Activated naive CD8-positive, alpha-beta T cell treated with anti-CD3 and anti-CD28 coated beads, Interleukin-2, amount 50 U/mL, for 24 hours (primary cell): ENCODE data around the gene FIS1.
"Not testable (repeated sequence)": the region's sequence is repeated elsewhere in the genome, so short reads cannot be mapped to it uniquely, and the experiment has no call there.

Source experiments
- ATAC-seq: fragments of 150-1000 bp; cut with Tn5 transposase; one replicate; pipeline ENCODE4 v1.10.0; 2021
- DNase-seq: peaks from one replicate; pipeline ENCODE4 v3.0.0; 2021
- H3K27ac Mint-ChIP-seq: one replicate; pipeline ENCODE4 v1.8.0; 2021; ENCODE audit warnings: mild to moderate bottlenecking, mixed read lengths
- H3K27me3 Mint-ChIP-seq: one replicate; pipeline ENCODE4 v1.8.0; 2021; ENCODE audit warnings: mixed read lengths
- H3K36me3 Mint-ChIP-seq: one replicate; pipeline ENCODE4 v1.8.0; 2021; ENCODE audit warnings: low read depth, mixed read lengths
- H3K4me1 Mint-ChIP-seq: one replicate; pipeline ENCODE4 v1.8.0; 2021; ENCODE audit warnings: mixed read lengths
- H3K4me3 Mint-ChIP-seq: one replicate; pipeline ENCODE4 v1.8.0; 2021; ENCODE audit warnings: mild to moderate bottlenecking, moderate library complexity, mixed read lengths
- H3K9me3 Mint-ChIP-seq: one replicate; pipeline ENCODE4 v1.8.0; 2021; ENCODE audit warnings: mixed read lengths

FIS1 gene

DNA sequence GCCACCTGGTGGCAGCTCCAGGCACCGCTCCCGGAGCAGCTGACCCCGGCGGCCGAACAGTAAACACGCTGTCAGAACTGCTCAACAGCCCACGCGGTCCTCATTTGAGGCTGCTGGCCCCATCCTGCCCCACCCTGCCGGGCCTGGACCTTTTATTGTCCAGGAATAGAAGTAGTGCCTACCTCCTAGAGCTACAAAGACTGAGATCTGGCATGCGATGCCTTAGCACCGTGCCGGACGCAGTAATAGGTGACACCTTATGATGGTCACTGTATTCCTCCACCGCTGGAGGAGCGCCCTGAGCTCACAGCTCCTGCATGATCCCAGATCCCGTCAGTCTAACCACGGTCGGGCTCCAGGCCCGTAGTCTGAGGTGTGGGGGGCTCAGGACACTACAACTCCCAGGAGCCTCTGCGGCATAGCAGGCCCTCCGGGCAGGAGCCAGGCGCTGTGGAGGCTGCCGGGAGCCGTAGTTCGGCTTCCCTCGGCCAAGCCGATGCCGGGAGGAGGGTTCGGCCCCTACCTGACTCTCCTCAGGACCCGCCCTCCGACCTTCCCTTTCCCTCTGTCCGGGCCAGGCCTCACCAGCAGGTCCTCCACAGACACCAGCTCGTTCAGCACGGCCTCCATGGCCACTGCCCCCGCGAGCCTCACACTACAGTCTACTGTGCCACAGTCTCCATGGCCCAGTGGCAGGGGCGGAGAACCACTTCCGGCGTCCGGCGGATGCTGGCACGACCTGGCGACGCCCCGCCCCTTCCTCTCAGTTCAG is at the start of gene FIS1:
Gene FIS1 (minus strand): TSS at position 707 of the 772 bp plus-strand sequence. CDS start 77 bp downstream, at position 630.
- peak within 1 kb of the TSS; percentile 99 for H3K4me3 Mint-ChIP-seq
- ATAC-seq (peak; percentile 96), DNase-seq (peak; percentile 96)
- H3K36me3 Mint-ChIP-seq = peaks cover 19% of the 10 kb centered on the region
- H3K27me3 Mint-ChIP-seq = no peaks in the 10 kb centered on the region
- H3K4me1 Mint-ChIP-seq = peaks cover 37% of the 10 kb centered on the region
- H3K9me3 Mint-ChIP-seq = no peaks in the 10 kb centered on the region
- peak within 1 kb of the TSS; percentile 97 for H3K27ac Mint-ChIP-seq

DNA sequence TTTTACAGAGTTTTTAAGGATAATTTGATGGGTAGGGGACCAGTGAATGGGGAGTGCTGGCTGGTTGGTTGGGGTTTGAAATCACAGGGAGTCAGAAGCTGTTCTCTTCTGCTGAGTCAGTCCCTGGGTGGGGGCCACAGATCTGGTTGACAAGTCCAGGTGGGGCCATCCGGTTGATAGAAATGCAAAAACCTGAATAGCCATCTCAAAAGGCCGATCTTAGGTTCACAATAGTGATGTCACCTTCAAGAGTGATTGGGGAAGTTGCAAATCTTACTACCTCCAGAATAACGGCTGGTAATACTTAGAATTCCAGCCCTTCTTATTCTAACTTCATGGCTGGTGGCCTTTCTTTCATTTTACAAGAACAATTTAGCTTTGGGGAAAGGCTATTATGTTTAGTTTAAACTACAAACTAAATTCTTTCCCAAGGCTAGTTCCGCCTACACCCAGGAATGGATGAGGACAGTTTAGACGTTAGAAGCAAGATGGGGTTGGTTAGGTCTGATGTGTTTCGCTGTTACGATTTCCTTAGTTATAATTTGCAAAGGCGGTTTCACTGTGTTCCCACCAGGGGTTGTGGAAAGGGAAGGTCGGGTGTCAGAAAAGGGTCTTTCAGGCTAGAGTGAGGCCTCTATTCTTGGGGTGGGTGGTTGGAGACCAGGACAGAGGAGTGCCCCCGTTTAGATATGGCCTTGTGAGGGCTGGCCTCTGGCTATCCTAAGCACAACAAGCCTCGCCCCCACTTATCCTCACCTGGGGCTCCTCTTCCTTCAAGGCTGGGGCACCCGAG is 49.4 kb upstream of the FIS1 start:
- no peak overlapping the region for H3K4me3 Mint-ChIP-seq
- DNase-seq (no peak), ATAC-seq (no peak)
- H3K4me1 Mint-ChIP-seq = peaks cover 11% of the 10 kb centered on the region
- H3K36me3 Mint-ChIP-seq = no peaks in the 10 kb centered on the region
- H3K27ac Mint-ChIP-seq = no peak overlapping the region
- H3K9me3 Mint-ChIP-seq = no peaks in the 10 kb centered on the region
- H3K27me3 Mint-ChIP-seq = peaks cover 45% of the 10 kb centered on the region

DNA sequence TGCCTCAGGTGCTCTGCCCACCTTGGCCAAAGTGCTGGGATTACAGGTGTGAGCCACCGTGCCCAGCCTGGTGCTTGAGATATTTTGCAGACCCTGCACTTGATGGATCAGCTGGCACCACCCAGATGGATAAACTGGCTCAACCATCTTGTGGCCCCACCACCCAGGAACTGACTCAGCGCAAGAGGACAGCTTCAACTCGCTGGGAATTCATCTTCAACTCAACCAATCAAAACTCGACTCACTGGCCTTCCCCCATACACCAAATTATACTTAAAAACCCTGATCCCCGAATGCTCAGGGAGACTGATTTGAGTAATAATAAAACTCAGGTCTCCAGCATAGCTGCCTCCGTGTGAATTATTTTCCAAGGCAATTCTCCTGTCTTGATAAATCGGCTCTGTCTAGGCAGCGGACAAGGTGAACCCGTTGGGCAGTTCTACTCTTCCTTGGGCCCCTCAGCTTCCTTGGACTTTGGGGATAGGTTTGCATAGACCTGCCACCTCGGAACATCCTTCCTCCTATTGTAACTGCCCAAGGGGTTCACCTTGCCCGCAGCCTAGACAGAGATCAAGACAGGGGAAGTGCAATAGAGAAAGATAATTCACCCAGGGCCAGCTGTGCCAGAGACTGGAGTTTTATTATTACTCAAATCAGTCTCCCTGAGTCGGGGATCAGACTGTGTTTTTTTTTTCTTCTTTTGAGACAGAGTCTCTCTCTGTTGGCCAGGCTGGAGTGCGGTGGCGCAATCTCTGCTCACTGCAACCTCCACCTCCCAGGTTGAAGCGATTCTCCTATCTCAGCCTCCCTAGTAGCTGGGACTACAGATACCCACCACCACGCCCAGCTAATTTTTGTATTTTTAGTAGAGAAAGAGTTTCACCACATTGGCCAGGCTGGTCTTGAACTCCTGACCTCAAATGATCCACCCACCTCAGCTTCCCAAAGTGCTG is 48.5 kb upstream of the FIS1 start:
- H3K27me3 Mint-ChIP-seq = peaks cover 37% of the 10 kb centered on the region
- H3K9me3 Mint-ChIP-seq, H3K4me3 Mint-ChIP-seq, H3K27ac Mint-ChIP-seq, H3K36me3 Mint-ChIP-seq, ATAC-seq, DNase-seq: not testable (repeated sequence)
- H3K4me1 Mint-ChIP-seq = peaks cover 11% of the 10 kb centered on the region

DNA sequence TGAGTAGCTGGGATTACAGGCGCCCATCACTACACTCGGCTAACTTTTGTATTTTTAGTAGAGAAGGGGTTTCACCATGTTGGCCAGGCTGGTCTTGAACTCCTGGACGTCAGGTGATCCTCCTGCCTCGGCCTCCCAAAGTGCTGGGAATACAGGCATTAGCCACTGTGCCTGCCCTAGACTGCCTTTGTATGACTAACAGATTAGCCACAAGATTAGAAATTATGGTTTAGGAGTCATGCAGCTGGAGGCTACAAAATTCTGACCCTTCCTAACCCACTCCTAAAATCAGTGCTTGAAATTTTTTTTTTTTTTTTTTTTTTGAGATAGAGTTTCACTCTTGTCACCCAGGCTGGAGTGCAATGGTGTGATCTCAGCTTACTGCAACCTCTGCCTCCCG is 47.7 kb upstream of the FIS1 start:
- H3K36me3 Mint-ChIP-seq, DNase-seq, H3K27ac Mint-ChIP-seq, ATAC-seq, H3K9me3 Mint-ChIP-seq, H3K4me3 Mint-ChIP-seq: not testable (repeated sequence)
- peaks cover 32% of the 10 kb centered on the region for H3K27me3 Mint-ChIP-seq
- H3K4me1 Mint-ChIP-seq = peaks cover 11% of the 10 kb centered on the region

DNA sequence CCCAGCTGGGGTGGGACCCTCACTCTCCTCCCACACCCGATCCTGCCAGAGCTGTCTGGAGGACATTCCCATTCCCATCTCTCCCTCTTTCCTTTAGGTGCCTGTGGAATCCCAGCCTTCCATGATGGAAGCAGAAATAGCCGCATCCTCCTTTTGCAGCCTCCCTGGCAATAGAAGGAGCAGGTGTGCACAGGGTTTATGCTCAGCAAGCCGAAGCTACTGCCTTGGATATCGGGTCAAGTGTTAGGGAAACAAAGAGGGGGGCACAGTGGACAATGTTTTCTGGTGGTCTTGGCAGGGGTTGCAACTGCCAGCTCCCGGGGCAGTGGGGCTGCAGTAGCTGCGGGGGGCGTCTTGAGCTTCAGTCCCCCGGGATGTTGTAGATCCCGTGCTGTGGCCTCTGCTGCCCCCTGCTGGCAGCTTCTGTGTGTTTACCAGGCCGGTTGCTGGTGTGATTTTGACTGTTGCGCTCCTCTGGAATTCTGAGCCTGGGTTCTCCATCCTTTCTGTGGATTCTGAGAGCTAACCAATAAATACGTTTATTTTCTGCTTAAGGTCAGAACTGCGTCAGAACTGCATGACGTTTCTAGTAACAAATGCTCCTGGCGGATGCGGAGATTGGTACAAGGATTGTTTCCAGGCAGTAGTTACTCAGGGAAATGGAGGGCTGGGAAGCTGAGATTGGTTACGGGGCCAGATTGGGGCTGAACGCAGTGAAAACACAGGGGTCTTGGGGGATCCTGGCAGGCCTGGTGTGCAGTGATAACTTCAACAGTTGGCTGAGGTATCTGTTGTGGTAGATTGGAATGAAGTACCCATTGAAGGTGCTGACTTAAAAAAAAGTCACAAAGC is 45.5 kb upstream of the FIS1 start:
- H3K27me3 Mint-ChIP-seq = peaks cover 24% of the 10 kb centered on the region
- not testable (repeated sequence) for H3K4me3 Mint-ChIP-seq
- peak; percentile 53 for ATAC-seq

DNA sequence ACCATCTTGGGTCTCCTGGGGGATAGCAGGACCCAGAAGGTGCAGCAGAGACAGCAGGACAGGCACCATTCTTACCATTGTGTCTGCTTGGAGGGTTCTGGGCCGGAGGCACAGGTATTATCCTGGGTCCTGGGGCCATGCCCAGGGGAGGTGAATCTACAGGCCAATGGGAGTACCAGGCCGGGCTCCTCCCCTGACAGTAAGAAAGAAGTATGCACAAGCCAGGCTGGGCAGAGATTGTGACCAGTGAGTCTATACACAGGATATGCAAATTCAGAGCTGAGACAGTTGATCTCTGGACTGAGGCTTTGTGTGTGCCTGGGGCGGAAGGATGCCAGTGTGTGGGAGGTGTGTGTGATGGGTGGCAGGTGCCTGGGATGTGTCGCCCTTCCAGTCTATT is 44.8 kb upstream of the FIS1 start:
- not testable (repeated sequence) for H3K4me3 Mint-ChIP-seq, H3K9me3 Mint-ChIP-seq, DNase-seq, H3K36me3 Mint-ChIP-seq, H3K27ac Mint-ChIP-seq
- Mint-ChIP-seq H3K4me1 (peaks cover 14% of the 10 kb centered on the region), H3K27me3 (peaks cover 20% of the 10 kb centered on the region)
- peak; percentile 58 for ATAC-seq

More for the DNA sequence above, 45.5 kb upstream of the FIS1 start:
- peak; percentile 72 for DNase-seq
- not testable (repeated sequence) for H3K27ac Mint-ChIP-seq, H3K36me3 Mint-ChIP-seq, H3K9me3 Mint-ChIP-seq
- peaks cover 14% of the 10 kb centered on the region for H3K4me1 Mint-ChIP-seq

DNA sequence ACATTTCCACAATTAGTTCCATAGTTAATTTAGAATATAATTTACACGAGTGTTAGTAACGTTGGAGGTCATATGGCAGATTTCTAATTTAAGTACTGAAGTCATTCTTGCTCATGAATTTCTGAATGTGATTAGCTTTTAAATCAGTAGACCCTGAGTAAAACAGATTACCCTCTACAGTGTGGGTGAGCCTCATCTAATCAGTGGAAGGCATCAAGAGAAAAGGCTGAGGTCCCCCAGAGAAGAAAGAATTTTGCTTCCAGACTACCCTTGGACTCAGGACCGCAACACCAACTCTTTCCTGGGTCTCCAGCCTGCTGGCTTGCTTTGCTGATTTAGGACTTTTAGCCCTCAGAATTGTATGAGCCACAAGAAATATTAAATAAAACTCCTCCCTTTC is 43.6 kb upstream of the FIS1 start:
- no peak overlapping the region for H3K27ac Mint-ChIP-seq
- H3K9me3 Mint-ChIP-seq = no peaks in the 10 kb centered on the region
- H3K27me3 Mint-ChIP-seq = peaks cover 15% of the 10 kb centered on the region
- DNase-seq (no peak), ATAC-seq (no peak)
- peaks cover 14% of the 10 kb centered on the region for H3K4me1 Mint-ChIP-seq
- no peaks in the 10 kb centered on the region for H3K36me3 Mint-ChIP-seq
- no peak overlapping the region for H3K4me3 Mint-ChIP-seq

DNA sequence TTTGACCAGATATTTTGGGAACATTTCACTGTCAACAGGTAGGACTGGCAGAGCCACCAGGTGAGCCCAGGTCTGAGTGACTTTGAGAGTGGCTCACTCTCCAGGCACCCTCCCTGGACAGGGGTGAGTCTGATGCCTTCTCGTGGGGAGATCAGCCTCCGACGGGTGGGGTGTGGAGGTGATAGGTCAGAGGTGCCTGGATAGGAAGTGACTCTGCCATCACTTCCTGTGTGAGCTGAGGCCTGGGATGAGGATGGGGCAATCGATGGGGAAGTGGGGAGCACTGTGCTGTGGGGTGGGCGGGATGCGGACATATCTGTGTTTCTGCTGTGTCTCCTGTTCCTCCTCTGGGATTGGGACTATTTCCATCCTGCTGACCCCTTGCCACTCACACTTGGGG is 42.2 kb upstream of the FIS1 start:
- Mint-ChIP-seq H3K4me1 (peaks cover 14% of the 10 kb centered on the region), H3K27ac (no peak overlapping the region), H3K9me3 (no peaks in the 10 kb centered on the region), H3K4me3 (no peak overlapping the region), H3K36me3 (no peaks in the 10 kb centered on the region), H3K27me3 (peaks cover 10% of the 10 kb centered on the region)
- DNase-seq = no peak
- no peak for ATAC-seq

DNA sequence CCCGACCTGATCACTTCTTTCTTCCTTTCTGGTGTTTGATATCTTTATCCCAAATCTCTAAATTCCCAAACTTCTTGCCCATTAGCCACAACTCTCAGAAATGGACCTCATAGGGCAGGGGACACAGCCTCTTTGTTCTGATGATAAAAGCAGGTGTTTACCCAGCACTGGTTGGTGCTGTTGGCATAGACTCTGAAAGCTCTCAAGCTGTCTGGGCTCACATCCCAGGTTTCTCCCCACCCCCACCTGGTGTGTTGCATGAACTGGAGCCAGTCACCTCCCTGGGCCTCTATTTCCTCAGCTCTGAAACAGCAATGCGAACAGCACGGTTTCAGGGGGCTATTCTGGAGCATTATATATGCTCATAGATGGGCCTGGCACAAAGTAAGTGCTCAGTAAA is 41.0 kb upstream of the FIS1 start:
- H3K9me3 Mint-ChIP-seq, H3K4me3 Mint-ChIP-seq, H3K27ac Mint-ChIP-seq, DNase-seq, ATAC-seq, H3K27me3 Mint-ChIP-seq, H3K36me3 Mint-ChIP-seq: not testable (repeated sequence)
- H3K4me1 Mint-ChIP-seq = peaks cover 14% of the 10 kb centered on the region

DNA sequence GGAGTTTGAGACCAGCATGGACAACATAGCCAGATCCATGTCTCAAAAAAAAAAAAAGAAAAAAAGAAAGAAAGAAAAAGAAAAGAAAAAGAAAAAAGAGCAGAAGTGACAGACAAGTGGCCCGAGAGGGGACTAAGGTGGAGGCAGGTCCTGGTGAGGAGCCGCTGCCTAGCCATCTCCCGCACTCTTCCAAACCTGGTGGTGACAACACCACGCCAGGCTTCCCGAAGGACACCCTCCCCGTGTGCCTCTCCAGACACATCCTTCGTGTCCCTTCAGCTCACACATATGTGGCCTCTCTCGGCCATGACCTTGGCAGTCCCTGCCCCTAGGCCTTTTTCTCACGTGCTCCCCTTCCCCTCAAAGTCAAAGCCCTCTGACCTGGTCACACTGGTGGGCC is 40.3 kb upstream of the FIS1 start:
- peaks cover 1% of the 10 kb centered on the region for H3K27me3 Mint-ChIP-seq
- ATAC-seq (no peak), DNase-seq (no peak)
- H3K36me3 Mint-ChIP-seq = no peaks in the 10 kb centered on the region
- H3K9me3 Mint-ChIP-seq = no peaks in the 10 kb centered on the region
- peaks cover 9% of the 10 kb centered on the region for H3K4me1 Mint-ChIP-seq
- no peak overlapping the region for H3K4me3 Mint-ChIP-seq
- H3K27ac Mint-ChIP-seq = no peak overlapping the region

DNA sequence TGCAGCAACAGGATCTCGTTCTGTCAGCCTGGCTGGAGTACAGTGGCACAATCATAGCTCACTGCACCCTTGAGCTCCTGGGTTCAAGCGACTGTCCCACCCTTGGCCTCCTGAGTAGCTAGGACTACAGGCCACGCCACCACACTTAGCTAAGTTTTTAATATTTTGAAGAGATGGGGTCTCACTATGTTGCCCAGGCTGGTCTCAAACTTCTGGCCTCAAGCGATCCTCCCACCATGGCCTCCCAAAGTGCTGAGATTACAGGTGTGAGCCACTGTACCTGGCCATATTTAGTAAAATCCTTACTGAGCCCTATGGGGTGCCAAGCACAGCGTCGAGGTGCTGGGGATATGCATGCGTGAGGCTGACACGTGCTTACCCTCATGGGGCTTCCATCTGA is 36.0 kb upstream of the FIS1 start:
- H3K4me3 Mint-ChIP-seq, ATAC-seq, H3K9me3 Mint-ChIP-seq, H3K27ac Mint-ChIP-seq, H3K4me1 Mint-ChIP-seq, DNase-seq, H3K36me3 Mint-ChIP-seq: not testable (repeated sequence)
- H3K27me3 Mint-ChIP-seq = peaks cover 12% of the 10 kb centered on the region

DNA sequence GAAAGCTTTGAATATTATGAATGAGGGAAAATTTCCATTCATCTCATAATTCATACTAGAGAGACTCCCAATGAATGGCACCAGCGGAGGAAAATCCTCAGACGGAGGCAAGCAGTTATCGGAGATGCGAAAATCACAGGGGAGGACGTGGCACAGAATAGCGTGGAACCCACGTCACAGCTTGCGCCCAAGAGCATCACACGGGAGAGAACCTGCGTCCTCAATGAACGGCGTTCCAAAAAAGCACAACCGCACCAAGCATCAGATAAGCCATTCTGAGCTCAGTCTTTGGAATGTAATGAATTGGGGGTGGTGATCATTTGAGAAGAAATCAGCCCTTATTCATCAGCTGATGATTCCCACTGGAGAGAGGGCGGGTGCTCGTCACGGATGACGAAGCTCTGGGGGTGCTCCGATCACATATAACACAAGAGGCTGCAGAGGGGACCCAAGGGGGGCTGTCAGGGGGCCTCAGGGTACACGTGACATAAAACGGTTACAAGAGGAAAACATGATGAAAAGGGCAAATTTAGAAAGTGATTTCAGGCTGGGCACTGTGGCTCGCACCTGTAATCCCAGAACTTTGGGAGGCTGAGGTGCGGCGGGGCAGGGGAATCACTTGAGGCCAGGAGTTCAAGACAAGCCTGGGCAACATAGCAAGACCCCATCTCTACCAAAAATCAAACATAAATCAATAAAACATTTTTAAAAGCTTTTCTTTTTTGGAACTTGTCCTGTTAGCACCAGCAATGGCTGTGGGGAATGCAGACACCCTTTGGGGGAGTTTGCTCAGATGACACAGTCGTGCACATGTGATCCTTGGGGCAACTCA is 33.8 kb upstream of the FIS1 start:
- no peaks in the 10 kb centered on the region for H3K36me3 Mint-ChIP-seq
- ATAC-seq (no peak), DNase-seq (no peak)
- no peaks in the 10 kb centered on the region for H3K4me1 Mint-ChIP-seq
- no peaks in the 10 kb centered on the region for H3K9me3 Mint-ChIP-seq
- H3K4me3 Mint-ChIP-seq = no peak overlapping the region
- peaks cover 12% of the 10 kb centered on the region for H3K27me3 Mint-ChIP-seq
- no peak overlapping the region for H3K27ac Mint-ChIP-seq

DNA sequence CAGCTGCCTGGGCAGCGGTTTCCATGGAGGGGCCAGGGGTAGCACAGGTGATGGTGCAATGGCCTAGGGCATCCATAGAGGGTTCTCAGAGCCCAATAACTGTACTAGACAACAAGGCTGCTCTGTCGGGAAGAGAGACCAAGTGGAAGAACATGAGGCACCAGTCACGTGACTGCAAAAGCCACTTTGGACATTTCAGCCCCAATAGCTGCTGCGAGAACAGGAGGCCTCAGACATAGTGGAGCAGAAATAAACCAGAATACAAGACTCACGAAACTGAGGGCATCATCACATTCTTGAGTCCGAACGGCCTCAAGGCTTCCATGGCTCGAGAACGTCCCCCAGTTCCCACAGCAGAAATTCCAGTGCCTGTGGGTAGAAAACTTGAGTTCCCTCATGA is 32.3 kb upstream of the FIS1 start:
- Mint-ChIP-seq H3K4me3 (no peak overlapping the region), H3K27me3 (peaks cover 14% of the 10 kb centered on the region), H3K9me3 (no peaks in the 10 kb centered on the region), H3K36me3 (no peaks in the 10 kb centered on the region), H3K4me1 (no peaks in the 10 kb centered on the region), H3K27ac (no peak overlapping the region)
- no peak for DNase-seq
- ATAC-seq = no peak
